SH-SY5Y (cell line): ENCODE results near the gene ALG8.

Experiments
- GATA2 ChIP-seq: IDR thresholded peaks from 2 replicates; pipeline ENCODE4 v1.6.1; 2011; ENCODE audit warnings: mild to moderate bottlenecking, low read depth, low read length
- GATA3 ChIP-seq: IDR thresholded peaks from 2 replicates; pipeline ENCODE4 v1.6.1; 2011; ENCODE audit warnings: low read depth, mild to moderate bottlenecking, low read length, moderate library complexity

GRCh38 chr11:78097666-78098385 lies 41.6 kb downstream of the ALG8 start:
- no peak for TF ChIP-seq GATA2
- no peak for TF ChIP-seq GATA3
